ENCODE data around the gene CXorf66.
"Not testable (repeated sequence)": the region's sequence is repeated elsewhere in the genome, so short reads cannot be mapped to it uniquely, and the experiment has no call there.

The CXorf66 gene

GRCh38 chrX:139965421-139965820, at the start of gene CXorf66:
CXorf66 (minus strand) TSS chrX:139965521; CDS start chrX:139965496, 25 bp downstream.
- no peak for DNase-seq (ENCODE audit: low spot score)

GRCh38 chrX:139982856-139983255, 17.5 kb upstream of the CXorf66 start:
- DNase-seq (ENCODE audit: low spot score): no peak

- DNase-seq (ENCODE audit: low spot score): no peak
Observed at GRCh38 chrX:139974471-139974870, 9.2 kb upstream of the CXorf66 start.

GRCh38 chrX:139972629-139973624, 7.6 kb upstream of the CXorf66 start:
- DNase-seq (ENCODE audit: low spot score): no peak

GRCh38 chrX:139972113-139972512, 6.8 kb upstream of the CXorf66 start:
- no peak for DNase-seq (ENCODE audit: low spot score)

- no peak for DNase-seq (ENCODE audit: low spot score)
Observed at GRCh38 chrX:139971394-139971749, 6.1 kb upstream of the CXorf66 start.

GRCh38 chrX:139969286-139969685, 4.0 kb upstream of the CXorf66 start:
- no peak for DNase-seq (ENCODE audit: low spot score)

GRCh38 chrX:139967750-139968149, 2.4 kb upstream of the CXorf66 start:
- no peak for DNase-seq (ENCODE audit: low spot score)

- no peak for DNase-seq (ENCODE audit: low spot score)
Observed at GRCh38 chrX:139967300-139967699, 2.0 kb upstream of the CXorf66 start.

GRCh38 chrX:139966159-139966558, 838 bp upstream of the CXorf66 start:
- DNase-seq (ENCODE audit: low spot score): not testable (repeated sequence)

GRCh38 chrX:139961091-139961490, 4.2 kb downstream of the CXorf66 start:
- DNase-seq (ENCODE audit: low spot score): not testable (repeated sequence)

- DNase-seq (ENCODE audit: low spot score): no peak
Observed at GRCh38 chrX:139949703-139950102, 15.6 kb downstream of the CXorf66 start.

- DNase-seq (ENCODE audit: low spot score): no peak
Observed at GRCh38 chrX:139945075-139945474, 20.2 kb downstream of the CXorf66 start.

GRCh38 chrX:139936259-139936658, 29.1 kb downstream of the CXorf66 start:
- DNase-seq (ENCODE audit: low spot score): no peak

GRCh38 chrX:139933904-139934303, 31.4 kb downstream of the CXorf66 start:
- DNase-seq (ENCODE audit: low spot score): peak; percentile 6

- no peak for DNase-seq (ENCODE audit: low spot score)
Observed at GRCh38 chrX:139932901-139933796, 32.2 kb downstream of the CXorf66 start, which contains the start of gene ATP11C. ATP11C (minus strand) TSS chrX:139933053; CDS start chrX:139932042, 1,011 bp downstream.

- no peak for DNase-seq (ENCODE audit: low spot score)
Observed at GRCh38 chrX:139932073-139932900, 33.0 kb downstream of the CXorf66 start.

- DNase-seq (ENCODE audit: low spot score): no peak
Observed at GRCh38 chrX:139931646-139932072, 33.7 kb downstream of the CXorf66 start.

- DNase-seq (ENCODE audit: low spot score): no peak
Observed at GRCh38 chrX:139930916-139931645, 34.2 kb downstream of the CXorf66 start.

GRCh38 chrX:139930401-139930800, 34.9 kb downstream of the CXorf66 start:
- no peak for DNase-seq (ENCODE audit: low spot score)

- no peak for DNase-seq (ENCODE audit: low spot score)
Observed at GRCh38 chrX:139929876-139930275, 35.4 kb downstream of the CXorf66 start.
